Effector CD8-positive, alpha-beta T cell (primary cell): ENCODE measurements around the gene ITGA3.
A peak's percentile ranks its signal among the peaks of the same experiment; 100 is the strongest.

Experiments
- DNase-seq: peaks from one replicate; lab custom pipeline; 2025; lab: John Stamatoyannopoulos, UW

Gene ITGA3

DNA sequence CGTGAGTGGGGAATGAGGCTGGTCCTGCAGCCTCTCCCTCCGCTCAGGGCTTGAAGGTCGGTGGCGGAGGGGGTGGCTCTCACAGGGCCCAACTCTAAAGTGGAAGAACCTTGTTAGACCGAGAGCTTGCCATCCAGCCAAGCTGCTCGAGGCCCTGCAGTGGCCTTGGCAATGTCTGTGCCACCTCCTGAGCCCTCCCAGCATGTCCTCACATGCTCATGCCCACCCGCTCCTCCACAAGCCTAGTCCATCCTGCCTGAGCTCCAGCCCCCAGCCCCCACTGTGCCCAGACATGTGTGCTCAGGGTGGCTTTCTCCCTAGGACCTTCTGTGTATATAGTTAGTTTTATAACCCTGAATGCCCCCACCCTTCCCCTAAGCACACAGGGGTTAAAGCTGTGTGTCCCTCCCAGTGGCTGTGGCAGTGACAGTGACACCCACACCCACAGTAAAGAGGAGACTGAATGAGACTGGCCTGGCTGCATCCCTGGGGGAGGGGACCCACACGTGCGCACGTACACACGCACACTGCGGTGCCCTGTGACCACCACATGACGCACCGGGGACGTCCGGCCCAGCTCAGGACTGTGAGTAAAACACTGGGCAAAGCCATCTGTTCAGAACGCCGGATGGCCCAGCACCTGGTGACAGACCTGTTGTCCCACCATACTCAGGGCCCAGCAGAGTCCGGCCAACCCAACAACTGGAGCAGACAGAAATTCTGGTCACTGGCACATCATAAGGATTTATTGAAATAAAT is 54.9 kb downstream of the ITGA3 start:
- no peak for DNase-seq

DNA sequence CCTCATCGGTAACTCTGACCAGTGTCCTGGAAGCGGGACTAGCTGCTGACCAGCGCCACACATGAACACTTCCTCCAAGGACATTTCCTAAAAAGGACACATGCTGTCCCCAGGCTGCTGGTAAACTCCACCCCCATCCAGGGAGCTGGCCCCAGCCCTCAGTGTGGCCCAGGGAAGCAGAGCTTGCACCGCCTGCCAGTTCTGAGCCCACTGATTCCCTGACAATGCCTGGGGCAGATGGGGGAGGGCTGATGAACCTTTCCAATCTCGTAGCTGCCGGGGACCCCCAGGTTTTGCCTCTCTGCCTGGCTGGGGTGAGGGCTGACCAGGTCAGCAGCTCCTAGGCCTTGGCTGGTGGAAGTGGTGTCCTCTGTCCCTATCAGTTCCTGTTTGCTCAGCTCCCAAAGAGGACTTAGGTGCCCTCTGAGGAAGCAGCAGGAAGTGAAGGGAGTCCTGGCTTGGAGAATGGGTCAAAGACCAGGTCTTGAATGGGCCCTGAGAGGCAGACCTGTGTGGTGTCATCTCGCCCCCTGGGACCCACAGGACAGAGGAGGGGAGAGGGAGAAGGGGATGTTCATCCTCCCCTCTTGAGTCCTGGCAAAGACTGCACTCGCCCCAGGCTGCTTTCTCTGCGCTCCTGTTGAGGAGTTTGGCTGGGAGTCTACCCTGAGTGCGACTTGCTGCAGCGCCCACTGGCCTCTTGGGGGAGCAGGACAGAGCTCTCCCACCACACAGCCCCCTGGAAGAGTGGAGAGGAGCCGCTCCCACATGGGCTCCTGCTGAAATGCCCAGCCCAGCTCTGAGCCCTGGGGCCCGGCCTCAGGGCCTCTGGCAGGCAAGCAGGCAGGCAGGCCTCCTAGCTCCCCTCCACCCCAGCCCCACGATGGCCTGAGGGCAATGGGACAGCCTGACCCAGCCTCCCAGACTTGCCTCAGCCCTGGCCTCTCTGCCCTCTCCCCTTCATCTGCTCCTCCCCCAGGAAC is 56.1 kb downstream of the ITGA3 start:
- DNase-seq, result no peak

DNA sequence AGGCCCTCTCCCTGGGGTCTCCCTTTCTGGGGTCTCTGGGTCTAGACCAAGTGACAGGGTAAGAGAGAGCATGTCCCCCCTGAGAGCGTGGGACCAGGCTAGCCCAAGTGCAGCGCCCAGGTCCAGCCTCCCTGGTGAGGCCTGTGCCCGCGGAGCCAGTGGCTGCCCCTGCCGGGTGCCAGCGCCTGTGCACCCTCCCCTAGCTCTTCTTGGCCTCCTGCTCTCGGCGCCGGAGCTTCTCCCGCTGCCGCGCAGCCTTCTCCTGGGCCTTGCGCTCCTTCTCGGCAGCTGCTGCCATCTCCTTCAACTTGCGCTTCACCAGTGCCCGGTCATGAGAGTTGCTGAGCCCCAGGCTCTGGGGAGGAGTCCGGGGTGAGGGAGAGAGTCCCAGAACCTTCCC is 56.8 kb downstream of the ITGA3 start:
- no peak for DNase-seq

DNA sequence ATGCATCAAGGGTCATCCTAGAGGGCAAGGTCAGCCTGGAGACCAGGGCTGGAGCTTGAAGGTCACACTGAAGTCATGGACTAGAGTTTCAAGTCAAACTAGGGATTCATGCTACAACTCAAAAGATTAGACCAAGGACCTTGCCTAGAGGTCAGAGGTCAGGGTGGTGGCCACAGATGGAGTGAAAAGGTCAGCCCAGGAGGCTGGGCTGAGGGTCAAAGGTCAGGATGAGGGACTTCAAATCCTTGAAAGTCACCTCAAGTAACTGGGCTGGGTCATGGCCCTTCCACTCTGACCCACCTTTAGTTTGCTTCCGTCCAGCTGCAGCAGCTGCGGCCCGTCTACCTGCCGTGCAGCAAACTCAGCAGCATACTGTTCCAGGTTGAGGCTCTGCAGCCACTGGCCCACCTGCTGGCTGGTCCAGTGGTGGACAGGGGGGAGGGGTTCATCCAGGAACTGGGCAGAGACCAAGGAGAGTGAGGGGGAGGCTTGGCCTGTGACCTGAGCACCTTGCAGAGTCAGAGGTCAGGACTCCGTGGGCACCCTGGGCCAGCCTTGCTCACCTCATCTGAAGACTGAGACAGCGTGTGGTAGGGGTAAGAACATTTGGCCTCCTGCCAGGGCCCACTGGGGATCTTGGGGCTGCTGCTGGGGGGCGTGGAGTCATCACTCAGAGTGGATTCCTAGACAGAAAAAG is 57.9 kb downstream of the ITGA3 start:
- DNase-seq, result no peak

DNA sequence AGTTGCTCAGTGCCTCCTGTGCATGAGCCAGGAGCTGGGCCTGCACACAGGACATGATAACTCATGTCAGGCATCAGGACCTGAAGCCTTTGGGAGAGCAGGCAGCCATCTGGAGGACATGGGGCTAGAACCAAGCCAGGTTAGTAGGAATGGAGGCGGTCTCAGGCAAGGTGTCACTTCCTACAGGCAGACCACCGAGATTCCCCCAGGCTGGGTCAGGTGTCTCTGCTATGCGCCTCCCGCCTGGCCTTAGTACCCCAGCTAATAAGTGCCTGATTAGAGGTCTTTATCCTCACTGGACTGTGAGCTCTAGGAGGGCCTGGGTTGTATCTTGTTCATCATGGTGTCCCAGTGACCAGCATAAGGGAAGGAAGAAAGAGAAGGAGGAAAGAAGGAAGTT is 58.5 kb downstream of the ITGA3 start:
- DNase-seq, result no peak

DNA sequence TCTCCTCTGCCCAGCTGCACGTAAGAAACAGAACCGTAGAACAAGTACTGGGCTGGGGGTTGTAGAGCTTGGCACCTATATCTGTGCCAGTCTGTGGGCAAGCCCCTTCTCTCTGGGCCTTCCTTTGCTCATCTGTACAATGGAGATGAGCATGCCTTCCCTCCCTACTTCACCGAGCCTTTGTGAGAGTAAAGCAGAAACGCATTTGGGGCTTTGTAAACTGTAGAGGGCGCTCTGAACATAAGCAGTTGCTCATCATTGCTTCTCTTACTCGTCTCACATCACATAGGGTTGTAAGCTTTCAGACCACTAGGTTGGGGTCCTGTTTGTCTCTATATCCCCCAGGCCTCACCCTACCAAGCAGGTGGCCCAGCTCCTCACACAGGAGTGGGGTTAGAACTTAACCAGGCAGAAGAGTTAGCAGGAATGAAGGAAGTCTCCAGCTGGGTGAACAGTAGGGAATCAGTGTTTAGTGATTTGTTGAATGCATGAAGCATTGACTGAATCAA is 59.0 kb downstream of the ITGA3 start:
- DNase-seq, result no peak

DNA sequence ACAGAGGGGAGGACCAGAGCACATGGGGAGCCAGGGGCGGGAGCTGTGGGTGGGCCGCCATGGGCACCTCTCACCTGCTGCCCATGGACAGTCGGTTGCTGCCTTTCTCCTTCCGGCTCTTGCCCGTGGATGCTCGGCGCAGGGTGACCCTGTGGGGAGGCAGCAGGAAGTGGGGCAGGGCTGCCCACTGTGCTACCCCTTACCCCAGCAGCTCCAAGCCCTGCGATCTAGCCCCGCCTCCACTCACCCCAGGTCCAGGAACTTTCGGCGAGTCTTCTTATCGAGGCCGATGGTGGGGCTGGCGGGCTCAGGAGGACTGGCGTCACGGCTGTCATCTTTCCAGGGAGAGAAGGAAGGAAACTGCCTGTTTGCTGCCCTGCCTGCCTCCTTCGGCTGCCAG is 59.8 kb downstream of the ITGA3 start:
- no peak for DNase-seq

DNA sequence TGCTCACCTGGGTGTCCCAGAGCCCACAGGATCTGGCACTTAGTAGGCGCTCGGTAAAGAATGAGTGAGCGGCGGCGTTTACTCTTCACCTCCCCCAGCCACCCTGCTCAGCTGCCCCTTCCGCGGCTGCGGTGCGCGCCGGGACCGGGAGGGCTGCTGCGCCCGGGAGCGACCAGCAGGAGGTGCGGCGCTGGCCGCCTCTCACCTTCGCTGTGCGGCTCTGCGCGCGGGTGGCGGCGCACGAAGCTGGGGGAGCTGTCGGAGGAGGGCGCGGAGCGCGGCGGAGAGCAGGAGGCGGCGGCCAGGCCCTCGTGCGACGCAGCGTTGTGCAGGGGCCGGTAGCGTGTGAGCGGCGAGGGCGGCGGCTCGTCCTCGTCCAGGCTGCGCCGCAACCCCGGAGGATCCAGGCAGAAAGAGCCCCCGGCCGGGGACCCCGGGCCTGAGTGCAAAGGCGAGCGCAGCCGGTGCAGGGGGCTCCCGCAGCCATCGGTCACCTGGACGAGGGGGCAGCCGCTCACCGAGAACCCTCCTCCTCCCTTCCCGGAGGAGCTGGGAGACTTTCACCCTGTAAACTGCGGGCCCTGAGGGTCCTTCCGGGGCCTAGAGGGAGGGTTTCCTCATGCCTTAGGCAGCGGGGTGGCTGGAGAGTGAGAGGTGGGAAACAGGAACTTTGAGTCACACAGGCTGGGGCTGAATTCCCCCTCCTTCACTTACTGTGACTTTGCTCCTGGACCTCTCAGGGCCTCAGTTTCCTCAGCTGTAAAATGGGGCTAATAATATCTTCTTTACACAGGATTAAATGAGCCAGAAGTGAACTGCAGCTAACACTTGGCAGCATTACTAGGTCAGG is 61.5 kb downstream of the ITGA3 start:
- DNase-seq, result peak; percentile 41

DNA sequence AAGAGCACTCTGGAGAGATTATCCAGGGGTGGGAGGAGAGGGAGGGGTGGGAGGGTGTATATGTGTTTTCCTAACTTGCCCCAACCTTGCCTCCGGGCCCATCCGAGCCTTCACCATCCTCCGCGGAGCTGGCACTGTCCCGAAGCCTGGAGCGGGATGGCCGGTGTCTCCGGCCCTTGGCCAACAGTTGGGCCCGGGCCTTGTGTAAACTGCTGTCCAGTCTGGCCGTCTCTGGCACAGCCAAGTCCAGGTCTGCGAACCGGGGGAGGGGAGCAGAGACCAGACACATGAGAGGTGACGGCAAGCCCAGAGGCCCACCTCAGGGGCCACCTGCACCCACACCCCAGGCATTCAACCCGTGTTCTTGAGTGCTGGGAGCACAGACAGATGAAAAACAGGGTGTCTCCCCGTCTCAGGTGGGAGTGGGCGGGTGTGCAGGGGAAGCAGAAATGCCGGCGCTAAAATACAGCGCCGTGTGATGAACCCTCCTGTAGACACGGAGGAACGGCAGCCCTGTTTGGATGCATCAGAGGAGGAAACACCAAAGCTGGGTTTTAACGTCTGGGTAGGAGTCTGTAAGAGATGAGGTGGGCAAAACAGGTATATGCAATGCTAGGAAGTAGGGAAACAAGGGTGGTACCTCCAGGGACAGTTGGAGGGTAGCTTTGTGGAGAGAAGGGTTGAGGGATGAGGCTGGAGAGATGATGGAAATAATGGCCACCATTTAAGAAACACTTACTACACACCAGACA is 62.3 kb downstream of the ITGA3 start:
- DNase-seq, result no peak

DNA sequence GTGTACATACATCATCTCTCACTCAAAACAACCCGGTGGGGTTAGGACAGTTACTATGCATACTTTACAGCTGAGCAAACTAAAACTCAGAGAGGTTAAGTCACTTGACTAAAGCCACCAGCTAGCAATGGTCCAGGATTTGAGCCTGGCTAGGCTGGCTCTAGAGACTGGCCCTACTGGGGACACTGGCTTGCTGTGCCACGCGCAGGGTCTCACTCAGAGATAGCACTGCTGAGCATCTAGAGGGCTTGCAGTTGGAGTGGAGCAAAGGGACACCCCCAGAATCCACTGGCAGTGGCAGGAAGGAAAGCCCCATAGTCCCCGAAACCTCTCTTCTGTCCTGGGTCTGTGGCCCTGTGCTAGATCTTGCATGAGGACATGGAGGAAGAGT is 62.9 kb downstream of the ITGA3 start:
- no peak for DNase-seq

DNA sequence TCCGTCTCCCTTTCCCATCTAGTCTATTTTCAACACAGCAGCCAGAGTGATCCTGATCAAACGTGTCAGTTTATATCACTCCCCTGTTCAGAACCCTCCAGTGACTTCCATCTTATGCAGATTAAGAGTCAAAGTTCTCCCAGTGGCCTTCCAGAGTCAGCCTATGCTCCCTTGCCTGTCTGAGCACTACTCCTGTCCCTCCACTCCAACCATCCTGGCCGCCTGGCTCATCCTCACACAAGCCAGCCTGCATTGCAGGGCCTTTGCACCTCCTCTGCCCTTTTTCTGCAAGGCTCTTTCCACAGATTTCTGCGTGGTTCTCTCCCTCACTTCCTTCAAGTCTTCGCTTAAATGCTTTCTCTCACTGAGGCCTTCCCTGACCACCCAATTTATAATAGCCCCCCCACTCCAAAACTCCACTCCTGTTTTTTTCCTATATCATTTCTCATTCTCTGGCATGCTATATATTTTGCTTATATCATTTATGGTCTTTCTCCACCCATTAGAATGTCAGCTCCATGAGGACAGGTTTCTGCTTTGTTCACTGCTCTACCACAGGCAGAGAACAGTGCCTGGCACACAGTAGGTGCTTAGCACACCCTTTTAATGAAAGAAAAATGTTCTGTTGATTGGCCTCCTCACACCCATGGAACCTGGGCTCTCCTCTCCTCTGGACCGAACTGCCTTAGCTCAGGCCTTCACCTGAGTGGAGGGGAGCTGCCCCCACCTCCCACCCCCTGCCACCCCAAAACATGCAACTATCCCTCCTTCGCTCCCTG is 64.8 kb downstream of the ITGA3 start:
- no peak for DNase-seq

DNA sequence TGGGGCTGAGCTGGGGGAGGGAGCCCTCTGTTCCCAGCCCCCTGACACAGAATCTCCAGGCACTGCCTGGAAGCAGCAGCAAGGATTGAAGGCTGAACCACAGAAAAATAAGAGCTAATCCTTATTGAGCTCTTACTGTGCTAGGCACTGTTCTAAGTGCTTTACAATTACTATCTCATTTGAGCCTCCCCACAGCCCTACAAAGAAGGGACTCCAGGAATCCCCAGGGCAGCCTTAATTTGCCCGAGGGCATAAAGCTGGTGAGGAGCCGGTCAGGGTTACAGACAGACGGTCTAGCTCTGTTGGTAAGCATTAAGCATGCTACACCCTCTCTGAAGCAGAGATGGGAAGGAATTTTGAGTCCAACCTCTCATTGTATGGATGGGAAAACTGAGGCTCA is 67.0 kb downstream of the ITGA3 start:
- DNase-seq, result no peak

DNA sequence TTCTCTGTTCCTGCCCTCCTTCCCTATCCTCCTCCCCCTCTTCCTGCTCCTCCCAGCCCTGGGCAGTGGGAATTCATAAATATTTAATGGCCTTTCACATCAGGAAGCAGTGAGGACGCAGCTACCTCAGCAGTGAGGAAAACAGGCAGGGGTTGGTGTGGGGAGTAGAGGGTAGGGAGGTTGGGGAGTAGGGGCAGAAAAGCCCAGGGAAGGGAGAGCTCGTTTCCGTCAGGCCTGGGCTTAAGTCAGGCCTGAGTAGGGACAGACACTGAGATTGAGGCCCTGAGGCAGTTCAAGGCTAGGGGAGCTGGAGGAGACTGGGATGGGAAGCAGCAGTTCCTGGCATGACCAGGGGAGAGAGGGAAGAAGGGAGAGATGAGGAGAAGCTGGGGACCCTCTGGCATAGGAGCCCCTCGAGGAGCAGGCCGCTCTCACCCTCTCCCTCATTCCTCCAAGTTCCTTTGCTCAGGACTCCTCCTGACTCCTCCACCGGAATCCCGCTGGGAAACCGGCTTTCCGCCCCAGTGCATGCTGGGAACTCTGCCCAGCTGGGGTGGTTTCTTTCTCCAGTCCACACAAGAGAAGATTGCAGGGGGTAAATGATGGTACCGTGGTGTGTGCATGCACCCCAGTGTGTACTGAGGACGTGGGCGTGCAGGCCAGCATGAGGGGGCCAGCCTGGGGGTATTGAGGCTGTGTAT is 67.9 kb downstream of the ITGA3 start:
- DNase-seq, result no peak

DNA sequence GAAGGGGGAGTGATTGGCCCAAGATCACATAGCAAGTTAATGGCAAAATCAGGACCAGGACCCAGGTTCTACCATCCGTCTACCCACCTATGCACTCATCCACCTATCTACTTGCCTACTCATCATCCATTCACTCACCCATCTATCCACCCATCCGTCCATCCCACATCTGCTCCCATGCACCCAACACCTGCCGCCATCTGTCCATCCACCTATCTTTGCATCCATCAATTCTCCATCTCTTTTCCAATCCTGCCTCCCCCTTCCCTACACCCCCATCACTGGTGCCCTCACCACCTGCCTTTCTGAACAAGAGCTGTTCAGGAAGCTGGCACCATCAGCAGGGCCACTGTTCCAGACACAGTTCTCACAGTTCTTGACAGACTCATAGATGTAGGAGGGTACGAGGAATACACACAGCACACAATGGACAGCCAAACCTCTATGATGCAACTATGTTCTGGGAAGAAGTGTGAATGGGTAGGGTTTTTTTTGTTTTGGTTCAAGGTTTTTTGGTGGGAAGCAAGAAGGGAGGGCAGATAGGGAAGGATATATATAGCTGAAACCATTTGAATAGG is 69.6 kb downstream of the ITGA3 start:
- DNase-seq, result no peak

DNA sequence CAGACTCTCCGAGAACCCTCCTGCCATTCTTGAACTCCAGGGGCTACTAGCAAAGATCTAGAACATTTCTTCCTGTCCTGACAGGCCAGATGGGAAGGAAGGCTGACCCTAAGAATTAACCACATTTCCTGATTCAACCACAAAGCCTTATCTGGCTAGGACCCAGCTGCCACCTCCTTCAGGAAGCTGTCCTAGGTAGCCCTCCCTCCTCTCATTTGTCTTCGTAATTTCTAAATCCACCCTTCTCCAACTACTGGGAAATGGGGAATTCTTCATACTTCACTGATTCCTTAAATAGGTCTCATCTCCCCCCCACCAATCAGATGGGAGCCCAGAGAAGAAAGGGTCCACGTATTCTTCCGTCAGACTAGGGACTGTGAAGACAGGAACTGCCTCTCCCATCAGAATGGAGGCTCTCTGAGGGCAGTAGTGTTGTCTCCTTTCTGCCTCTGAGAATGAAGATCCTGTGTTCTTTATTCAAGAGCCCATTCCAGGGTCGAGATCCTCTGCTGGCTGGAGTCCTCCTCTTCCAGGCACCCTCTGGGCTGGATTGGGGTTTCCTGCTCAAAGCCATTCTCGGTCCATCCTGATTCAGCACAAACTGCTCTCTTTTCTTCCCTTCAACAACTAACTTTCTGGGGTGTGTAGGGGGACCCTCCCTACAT is 71.9 kb downstream of the ITGA3 start:
- no peak for DNase-seq

DNA sequence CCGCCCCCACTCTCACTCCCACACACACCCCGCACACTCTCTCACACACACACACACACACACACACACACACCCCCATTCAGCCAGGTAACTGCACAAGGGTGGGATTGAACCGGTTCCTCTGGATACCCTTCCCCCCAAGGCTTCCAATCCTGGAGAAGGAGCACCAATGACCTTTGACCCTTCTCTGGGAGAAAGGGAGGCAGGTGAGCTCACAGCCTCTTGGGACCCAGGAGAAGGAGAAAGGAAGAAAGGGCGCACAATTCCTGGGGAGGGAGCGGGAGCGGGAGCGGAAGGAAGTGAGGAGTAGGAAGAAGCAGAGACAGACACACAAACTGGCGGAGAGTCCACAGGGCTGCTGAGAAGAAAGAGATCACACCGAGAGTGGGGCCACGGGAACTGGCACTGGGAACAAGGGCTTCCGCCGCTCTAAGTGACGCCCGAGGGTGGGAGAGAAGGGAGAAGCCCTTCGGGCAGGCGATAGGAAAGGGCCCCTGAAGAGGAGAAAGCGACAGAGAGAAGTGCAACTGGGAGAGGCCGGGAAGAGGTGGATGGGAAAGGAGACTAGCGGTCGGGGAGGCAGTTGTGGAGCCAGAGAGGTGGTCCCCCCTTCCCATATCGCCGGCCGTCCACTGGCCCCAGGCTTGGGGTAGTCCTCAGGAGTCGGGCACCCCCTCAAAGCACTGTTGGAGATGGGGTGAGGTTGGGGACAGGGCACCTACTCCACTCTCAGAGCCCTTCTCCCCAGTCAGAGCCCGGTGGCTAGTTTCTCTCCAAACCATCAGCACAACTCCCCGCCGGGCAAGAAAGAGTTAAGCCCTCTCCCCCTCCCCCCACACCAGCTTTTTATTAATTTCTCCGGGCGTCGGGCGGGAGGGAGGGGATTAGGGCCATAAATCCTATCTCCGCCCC is 72.8 kb downstream of the ITGA3 start:
- no peak for DNase-seq

DNA sequence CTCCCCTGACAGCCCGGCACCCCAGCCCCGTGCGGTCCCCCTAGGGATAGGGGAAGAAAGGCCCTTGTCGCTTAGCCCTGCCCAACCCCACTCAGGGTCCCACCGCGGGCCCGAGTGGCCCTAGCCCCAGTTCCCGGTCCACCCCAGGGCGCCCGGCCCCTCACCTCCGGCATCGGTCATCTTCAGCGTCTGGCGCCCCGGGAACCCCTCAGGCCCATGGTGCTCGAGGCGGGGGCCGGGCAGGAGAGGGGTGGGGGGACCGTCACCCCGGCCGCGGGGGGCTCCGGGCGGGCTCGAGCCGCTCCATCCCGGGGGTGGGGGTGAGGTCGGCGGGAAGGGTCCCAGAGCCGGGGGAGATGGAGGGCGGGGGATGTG is 73.4 kb downstream of the ITGA3 start:
- no peak for DNase-seq
